ENCODE results near the gene TP63.

GRCh38 chr3:189901481-189901880, 270.3 kb downstream of the TP63 start:
- TF ChIP-seq EZH2 (IDR thresholded peaks at IDR 0.05; ENCODE audit: low read depth) (no peak), CTCF (conservative IDR thresholded peaks at IDR 0.05) (no peak)

Data from PC-9 (cell line).